Spleen (tissue), 11 donors: Measurements from ENCODE around the gene KITLG. TPM values are rescaled to one million over a fixed set of nuclear protein-coding genes. Genes with fewer than 3 reads are reported as not detected.
"Not testable (repeated sequence)": the region's sequence is repeated elsewhere in the genome, so short reads cannot be mapped to it uniquely, and the experiment has no call there.

Experiments
- DNase-seq: peaks from one replicate; pipeline ENCODE4 v3.0.0-alpha.2; 2020
- H3K27ac ChIP-seq, 8 donors: fragments of 200-600 bp; sonication (generic) in 7 of 8; 1 replicate in 4 of 8; 2 replicates in 4 of 8; pipeline versions ENCODE4 v1.5.0 to v1.8.0; 2016 to 2021; ENCODE audit warnings: inconsistent platforms in 4 of 8, mild to moderate bottlenecking in 4 of 8, moderate library complexity in 1 of 8
- H3K27me3 ChIP-seq, 7 donors: fragments of 200-600 bp; sonication (generic) in 6 of 7; replicated peaks in 1 of 7; 1 replicate in 4 of 7; 2 replicates in 3 of 7; pipeline versions ENCODE4 v1.5.0 to v1.8.0; 2016 to 2021; ENCODE audit warnings: inconsistent platforms in 3 of 7, mild to moderate bottlenecking in 1 of 7
- H3K36me3 ChIP-seq, 6 donors: fragments of 200-600 bp; sonication (generic) in 5 of 6; 1 replicate in 4 of 6; 2 replicates in 2 of 6; pipeline versions ENCODE4 v1.5.0 to v1.8.0; 2016 to 2021; ENCODE audit warnings: inconsistent platforms in 2 of 6
- H3K4me1 ChIP-seq, 6 donors: fragments of 200-600 bp; sonication (generic) in 5 of 6; 1 replicate in 3 of 6; 2 replicates in 3 of 6; pipeline versions ENCODE4 v1.5.0 to v1.8.0; 2016 to 2021; ENCODE audit warnings: inconsistent platforms in 3 of 6
- H3K4me3 ChIP-seq, 8 donors: fragments of 200-600 bp; sonication (generic) in 7 of 8; 1 replicate in 4 of 8; 2 replicates in 4 of 8; pipeline versions ENCODE4 v1.5.0 to v1.8.0; 2016 to 2021; ENCODE audit warnings: inconsistent platforms in 4 of 8, mild to moderate bottlenecking in 4 of 8, moderate library complexity in 2 of 8
- H3K9me3 ChIP-seq, 8 donors: fragments of 200-600 bp; sonication (generic) in 7 of 8; 1 replicate in 4 of 8; 2 replicates in 4 of 8; pipeline versions ENCODE4 v1.5.0 to v1.8.0; 2016 to 2021; ENCODE audit warnings: inconsistent platforms in 4 of 8
- POLR2A ChIP-seq, 3 donors: fragments of 450-650 bp; IDR thresholded peaks; one replicate each; pipeline ENCODE4 v1.5.1; 2017; ENCODE audit warnings: antibody characterized with exemption in 3 of 3, mild to moderate bottlenecking in 1 of 3
- POLR2AphosphoS5 ChIP-seq, 3 donors: sonication (generic); formaldehyde crosslinking; IDR thresholded peaks; one replicate each; pipeline ENCODE4 v1.5.1; 2017; ENCODE audit warnings: antibody characterized with exemption in 3 of 3
- WGBS, 5 donors: extraction: QIAGEN DNeasy Blood & Tissue Kit in 3 of 5; methylation state at CpG; one replicate each; pipeline versions ENCODE4 v1.1.5 to v1.1.7; 2013 to 2018; 5-methylcytosine and 5-hydroxymethylcytosine counted together
- intact Hi-C: fragments of 100-400 bp; cut with DNase I; formaldehyde crosslinking; loops from one replicate; pipeline ENCODE4 v1.15.0; 2023; ENCODE audit warnings: low total_unique reads
- polyA plus RNA-seq, 3 donors: library from polyadenylated mRNA; stranded (reverse); fragments of 200-250 nt; gene quantifications; one replicate each; pipeline ENCODE4 v1.2.1, GENCODE V29; 2013
- total RNA-seq, 7 donors: library from RNA; depleted of rRNA in 3 of 7; stranded (reverse); fragments of >200 nt in 3 of 7; fragmentation: NEBNext Ultra II Directional in 4 of 7; extraction: Animal tissue kit (Norgen Biotek cat#: 25700) in 4 of 7; gene quantifications; one replicate each; pipeline versions ENCODE4 v1.1.0 to v1.2.1, GENCODE V29; 2016 to 2021
- TF ChIP-seq, protein P1 (sequence below), 11 experiments: fragments of 200-600 bp in 7 of 11; fragments of 450-650 bp in 4 of 11; sonication (generic) in 4 of 11; IDR thresholded peaks in 8 of 11; conservative IDR thresholded peaks in 3 of 11; 1 replicate in 7 of 11; 2 replicates in 4 of 11; pipeline versions ENCODE4 v1.4.0 to v1.8.0; 2016 to 2021; ENCODE audit warnings: antibody characterized with exemption in 11 of 11, inconsistent platforms in 4 of 11, mild to moderate bottlenecking in 1 of 11
- donor health status: healthy with polysubstance abuse.
- donor health status: DM: no; HTN: no; CAD: no; lungs with moderate emphysema.
- donor health status: DM: no; HTN: no; CAD: no.
- donor health status: Bipolar disorder and iron deficiency.
- donor health status: healthy.
- donor health status: DM: no; HTN: no; CAD: no.
- donor health status: DM: yes; HTN: yes; CAD: no.

Gene KITLG
- total and polyA plus RNA-seq, 10 donors, result 0.74 to 8.2 (median 3.8) TPM

DNA sequence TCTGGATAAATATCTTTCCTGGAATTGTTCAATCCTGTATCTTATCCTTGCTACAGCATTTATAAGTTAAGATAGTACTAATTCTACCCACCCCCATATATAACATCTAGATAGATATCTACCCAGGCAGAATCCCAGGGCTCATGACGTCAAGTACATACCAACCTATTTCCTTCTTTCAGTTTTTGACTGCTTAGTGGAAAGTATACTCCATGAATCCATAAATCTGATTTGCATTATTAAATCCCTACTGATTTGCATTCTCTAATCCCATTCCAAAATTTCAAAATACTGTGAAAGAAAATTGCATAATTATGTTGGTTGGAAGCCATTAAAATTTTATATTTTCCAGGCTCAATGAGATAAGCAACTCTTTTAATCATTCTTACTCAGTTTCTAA, 111.7 kb downstream of the KITLG start:
- DNase-seq, result no peak
- WGBS, 5 donors, result 81 to 96% (median 93%) methylated on average over 1 of the region's 1 CpG
- intact Hi-C loops, result no loop called here
- TF ChIP-seq POLR2AphosphoS5 (IDR thresholded peaks at IDR 0.05), result no peak
- TF ChIP-seq POLR2A (IDR thresholded peaks at IDR 0.05), result no peak
- TF ChIP-seq, protein P1, sequence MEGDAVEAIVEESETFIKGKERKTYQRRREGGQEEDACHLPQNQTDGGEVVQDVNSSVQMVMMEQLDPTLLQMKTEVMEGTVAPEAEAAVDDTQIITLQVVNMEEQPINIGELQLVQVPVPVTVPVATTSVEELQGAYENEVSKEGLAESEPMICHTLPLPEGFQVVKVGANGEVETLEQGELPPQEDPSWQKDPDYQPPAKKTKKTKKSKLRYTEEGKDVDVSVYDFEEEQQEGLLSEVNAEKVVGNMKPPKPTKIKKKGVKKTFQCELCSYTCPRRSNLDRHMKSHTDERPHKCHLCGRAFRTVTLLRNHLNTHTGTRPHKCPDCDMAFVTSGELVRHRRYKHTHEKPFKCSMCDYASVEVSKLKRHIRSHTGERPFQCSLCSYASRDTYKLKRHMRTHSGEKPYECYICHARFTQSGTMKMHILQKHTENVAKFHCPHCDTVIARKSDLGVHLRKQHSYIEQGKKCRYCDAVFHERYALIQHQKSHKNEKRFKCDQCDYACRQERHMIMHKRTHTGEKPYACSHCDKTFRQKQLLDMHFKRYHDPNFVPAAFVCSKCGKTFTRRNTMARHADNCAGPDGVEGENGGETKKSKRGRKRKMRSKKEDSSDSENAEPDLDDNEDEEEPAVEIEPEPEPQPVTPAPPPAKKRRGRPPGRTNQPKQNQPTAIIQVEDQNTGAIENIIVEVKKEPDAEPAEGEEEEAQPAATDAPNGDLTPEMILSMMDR (IDR thresholded peaks at IDR 0.05 in 8 of 11, conservative IDR thresholded peaks at IDR 0.05 in 3 of 11), result no peak
- H3K4me1 ChIP-seq, result no peaks in the 10 kb centered on the region
- H3K4me3 ChIP-seq, result no peak overlapping the region
- no peaks in the 10 kb centered on the region for H3K27me3 ChIP-seq
- peaks cover 0 to 16% (median 4%) of the 10 kb centered on the region in 8 donors for H3K9me3 ChIP-seq
- no peaks in the 10 kb centered on the region for H3K36me3 ChIP-seq
- no peak overlapping the region for H3K27ac ChIP-seq

GRCh38 chr12:88466708-88467107, 113.6 kb downstream of the KITLG start:
- DNase-seq, H3K4me3 ChIP-seq, intact Hi-C loops, H3K27ac ChIP-seq, H3K4me1 ChIP-seq, H3K36me3 ChIP-seq, H3K27me3 ChIP-seq: not testable (repeated sequence)
- 93 to 96% (median 94%) methylated on average over 9 to 10 of the region's 10 CpGs for whole genome bisulfite sequencing, 5 donors
- H3K9me3 ChIP-seq, result peaks cover 0 to 16% (median 4%) of the 10 kb centered on the region in 8 donors

GRCh38 chr12:88458327-88458726, 121.9 kb downstream of the KITLG start:
- no peak overlapping the region for H3K27ac ChIP-seq
- no peaks in the 10 kb centered on the region for H3K27me3 ChIP-seq
- H3K4me1 ChIP-seq, result no peaks in the 10 kb centered on the region
- intact Hi-C loops, result no loop called here
- DNase-seq, result no peak
- TF ChIP-seq POLR2A (IDR thresholded peaks at IDR 0.05), result no peak
- no peak for TF ChIP-seq POLR2AphosphoS5 (IDR thresholded peaks at IDR 0.05)
- WGBS, 5 donors, result 64 to 88% (median 82%) methylated on average over 1 of the region's 1 CpG
- H3K4me3 ChIP-seq, result no peak overlapping the region
- peaks cover 0 to 8% (median 0%) of the 10 kb centered on the region in 8 donors for H3K9me3 ChIP-seq
- H3K36me3 ChIP-seq, result no peaks in the 10 kb centered on the region

GRCh38 chr12:88453323-88453722, 126.9 kb downstream of the KITLG start:
- Histone ChIP-seq H3K36me3 (no peaks in the 10 kb centered on the region), H3K27ac (no peak overlapping the region), H3K9me3 (no peaks in the 10 kb centered on the region), H3K27me3 (no peaks in the 10 kb centered on the region), H3K4me3 (no peak overlapping the region), H3K4me1 (no peaks in the 10 kb centered on the region)
- intact Hi-C loops, result no loop called here
- TF ChIP-seq POLR2AphosphoS5 (IDR thresholded peaks at IDR 0.05), result no peak
- TF ChIP-seq, protein P1 (IDR thresholded peaks at IDR 0.05 in 8 of 11, conservative IDR thresholded peaks at IDR 0.05 in 3 of 11), result no peak
- TF ChIP-seq POLR2A (IDR thresholded peaks at IDR 0.05), result no peak
- no peak for DNase-seq

DNA sequence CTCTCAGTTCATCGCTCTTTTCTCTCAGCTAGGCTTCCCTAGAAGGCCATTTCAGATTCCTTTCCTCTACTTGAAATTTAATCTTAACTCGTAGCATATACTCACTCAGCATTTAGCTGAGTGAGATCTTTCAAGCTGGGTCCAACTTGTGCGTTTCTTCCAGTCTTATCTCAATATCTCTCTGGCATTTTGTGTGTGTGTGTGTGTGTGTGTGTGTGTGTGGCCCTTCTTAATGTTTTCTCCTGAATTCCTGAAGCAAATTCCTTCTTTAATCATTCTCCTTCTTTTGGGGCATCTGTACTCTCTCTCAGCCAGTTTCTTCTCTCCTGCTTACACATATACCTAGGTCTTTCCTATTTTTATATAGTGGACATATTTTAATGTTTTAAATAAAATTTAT, 129.1 kb downstream of the KITLG start:
- WGBS, 5 donors, result 81 to 92% (median 89%) methylated on average over 3 of the region's 3 CpGs
- no peaks in the 10 kb centered on the region for H3K27me3 ChIP-seq
- DNase-seq, result no peak
- H3K9me3 ChIP-seq, result no peaks in the 10 kb centered on the region
- H3K36me3 ChIP-seq, result no peaks in the 10 kb centered on the region
- intact Hi-C loops, result no loop called here
- no peaks in the 10 kb centered on the region for H3K4me1 ChIP-seq
- H3K4me3 ChIP-seq, result no peak overlapping the region
- TF ChIP-seq POLR2A (IDR thresholded peaks at IDR 0.05), result no peak
- TF ChIP-seq POLR2AphosphoS5 (IDR thresholded peaks at IDR 0.05), result no peak
- TF ChIP-seq, protein P1 (IDR thresholded peaks at IDR 0.05 in 8 of 11, conservative IDR thresholded peaks at IDR 0.05 in 3 of 11), result no peak
- H3K27ac ChIP-seq, result no peak overlapping the region
